GM12878 (cell line): ENCODE data around the gene SOSTDC1. TPM values are rescaled to one million over a fixed set of nuclear protein-coding genes. Genes with fewer than 3 reads are reported as not detected.

Experiments used
- ATAC-seq: fragments of 200-7000 bp; cut with Tn5 transposase; 3 replicates; pipeline ENCODE4 v1.9.1; 2020; ENCODE audit warnings: mild to moderate bottlenecking, moderate library complexity
- BruUV-seq: library from RNA; stranded (reverse); fragments of 400-500 nt; replicated peaks from 2 replicates; lab custom pipeline; 2021; lab: Mats Ljungman, UMichigan
- CTCF ChIA-PET: fragments of 300-600 bp; sonication (Branson Sonifier 250); formaldehyde crosslinking; extraction: SDS; loops from one replicate; lab custom pipeline; 2021; ENCODE audit warnings: inconsistent platforms; lab: Yijun Ruan, JAX
- POLR2A ChIA-PET: fragments of 350-600 bp; formaldehyde crosslinking; extraction: SDS; loops from one replicate; lab custom pipeline; 2021; ENCODE audit warnings: inconsistent platforms; lab: Charles Lee
- RAD21 ChIA-PET: fragments of 300-600 bp; sonication (Branson Sonifier 250); formaldehyde crosslinking; loops from one replicate; lab custom pipeline; 2023; ENCODE audit warnings: antibody characterized with exemption; ENCODE audit not compliant: unreplicated experiment; lab: Charles Lee
- SMC1A ChIA-PET: fragments of 300-600 bp; sonication (Branson Sonifier 250); formaldehyde crosslinking; loops from one replicate; lab custom pipeline; 2023; ENCODE audit not compliant: unreplicated experiment, uncharacterized antibody; lab: Charles Lee
- DNase-seq: peaks from one replicate; pipeline ENCODE4 v3.0.0-alpha.2; 2011; ENCODE audit warnings: low read depth, low spot score
- FAIRE-seq: peaks from 3 replicates; lab custom pipeline; 2011; peaks lifted over from hg19 to GRCh38; lab: Jason Lieb, UNC
- H2AFZ ChIP-seq: 2 replicates; pipeline ENCODE4 v1.6.0; 2011; ENCODE audit warnings: low read depth, low read length, control low read depth; ENCODE audit not compliant: control insufficient read depth
- H3K27ac ChIP-seq: 2 replicates; pipeline ENCODE4 v1.5.1; 2011; ENCODE audit warnings: control low read depth; ENCODE audit not compliant: control insufficient read depth, insufficient read depth
- H3K27me3 ChIP-seq, 2 experiments: replicated peaks in 1 of 2; 2 replicates each; pipeline versions ENCODE4 v1.6.0 to v1.6.1; 2011; ENCODE audit warnings: low read length in 1 of 2; ENCODE audit not compliant: control insufficient read depth in 2 of 2, insufficient read depth in 2 of 2
- H3K36me3 ChIP-seq, 2 experiments: 2 replicates each; pipeline ENCODE4 v1.5.1; 2011; ENCODE audit warnings: low read length in 1 of 2; ENCODE audit not compliant: control insufficient read depth in 2 of 2, insufficient read depth in 2 of 2
- H3K4me1 ChIP-seq: 2 replicates; pipeline ENCODE4 v1.6.1; 2011; ENCODE audit warnings: mild to moderate bottlenecking, low read length, moderate library complexity, mixed read lengths; ENCODE audit not compliant: control insufficient read depth, insufficient read depth
- H3K4me2 ChIP-seq: 2 replicates; pipeline ENCODE4 v1.6.0; 2011; ENCODE audit warnings: control low read depth; ENCODE audit not compliant: control insufficient read depth, insufficient read depth
- H3K4me3 ChIP-seq: fragments of 200-600 bp; sonication (generic); 2 replicates; pipeline ENCODE4 v1.5.1; 2016
- H3K79me2 ChIP-seq: 2 replicates; pipeline ENCODE4 v1.6.0; 2011; ENCODE audit warnings: low read length; ENCODE audit not compliant: control insufficient read depth, insufficient read depth
- H3K9ac ChIP-seq: 2 replicates; pipeline ENCODE4 v1.8.0; 2011; ENCODE audit warnings: low read length, control low read depth, mixed read lengths; ENCODE audit not compliant: control insufficient read depth, insufficient read depth
- H3K9me3 ChIP-seq: replicated peaks from 3 replicates; pipeline ENCODE4 v1.5.1; 2011; ENCODE audit warnings: mild to moderate bottlenecking, low read length; ENCODE audit not compliant: control insufficient read depth, insufficient read depth
- H4K20me1 ChIP-seq: 2 replicates; pipeline ENCODE4 v1.6.0; 2011; ENCODE audit not compliant: control insufficient read depth, insufficient read depth
- EGR1 ChIP-seq, 2 experiments: IDR thresholded peaks; 1 replicate in 1 of 2; 2 replicates in 1 of 2; pipeline ENCODE4 v1.6.1; 2011 to 2012; ENCODE audit warnings: low read depth in 2 of 2, low read length in 2 of 2, borderline replicate concordance in 1 of 2, mild to moderate bottlenecking in 1 of 2, moderate library complexity in 1 of 2
- FOXM1 ChIP-seq: IDR thresholded peaks from 2 replicates; pipeline ENCODE4 v1.6.1; 2012; ENCODE audit warnings: low read depth, mild to moderate bottlenecking, inconsistent platforms, low read length, moderate library complexity
- HDAC6 ChIP-seq: fragments of 200-600 bp; sonication (generic); IDR thresholded peaks from one replicate; pipeline ENCODE4 v1.8.0; 2017; ENCODE audit warnings: antibody characterized with exemption; ENCODE audit not compliant: unreplicated experiment
- ZNF274 ChIP-seq: IDR thresholded peaks from one replicate; pipeline ENCODE4 v1.8.0; 2011; ENCODE audit not compliant: insufficient read length, insufficient read depth
- WGBS: methylation state at CpG from one replicate; pipeline ENCODE4 v1.1.6; 2016; ENCODE audit warnings: low lambda C conversion rate; ENCODE audit not compliant: insufficient replicate concordance, insufficient coverage; ENCODE audit errors: missing lambda C conversion rate; 5-methylcytosine and 5-hydroxymethylcytosine counted together
- in situ Hi-C: fragments of 300-500 bp; cut with MboI; formaldehyde crosslinking; loops from 9 replicates; pipeline ENCODE4 v1.14.3; 2018; ENCODE audit warnings: mixed read lengths
- intact Hi-C: fragments of 100-400 bp; cut with micrococcal nuclease; formaldehyde crosslinking; loops from one replicate; pipeline ENCODE4 v1.14.2; 2022; ENCODE audit not compliant: unreplicated experiment
- polyA plus RNA-seq, 11 experiments: library from polyadenylated mRNA; depleted of rRNA in 4 of 11; unstranded in 6 of 11; stranded (reverse) in 5 of 11; fragments of >200 nt; fragmentation: Nextera tagmentation in 4 of 11; fragmentation: Illumina TruSeq in 1 of 11; extraction: Ambion mirVana in 4 of 11; extraction: Trizol in 1 of 11; gene quantifications; 1 replicate in 1 of 11; 2 replicates in 10 of 11; pipeline versions ENCODE4 v1.2.1 to v1.2.3, GENCODE V29; 2011 to 2016; ENCODE audit warnings: inconsistent platforms in 2 of 11, missing spikeins in 2 of 11, low read depth in 1 of 11
- total RNA-seq, 4 experiments: library from RNA; depleted of rRNA in 3 of 4; stranded (reverse); fragments of >200 nt in 3 of 4; fragmentation: Illumina TruSeq in 1 of 4; extraction: Trizol in 1 of 4; gene quantifications; 2 replicates each; pipeline versions ENCODE4 v1.2.1 to v1.2.3, GENCODE V29; 2013 to 2021
- TF ChIP-seq, protein P1 (sequence below): fragments of 450-650 bp; formaldehyde crosslinking; IDR thresholded peaks from 2 replicates; pipeline ENCODE4 v1.5.0; 2022; ENCODE audit warnings: mild to moderate bottlenecking, missing genetic modification characterization
- TF ChIP-seq, protein P2 (sequence below): fragments of 450-650 bp; conservative IDR thresholded peaks from 2 replicates; pipeline ENCODE4 v1.6.1; 2017; ENCODE audit warnings: mild to moderate bottlenecking, moderate library complexity

Gene SOSTDC1
- total and polyA plus RNA-seq, 10 of the 15 experiments (the other 5 are each of a cell fraction or from before 2014, with no cell fraction given): not detected

GRCh38 chr7:16430133-16430532 lies 35.4 kb downstream of the SOSTDC1 start:
- in situ Hi-C loops: no loop called here
- RAD21 ChIA-PET: no interaction called here
- H4K20me1 ChIP-seq: no peaks in the 10 kb centered on the region

More at GRCh38 chr7:16430133-16430532, 35.4 kb downstream of the SOSTDC1 start:
- Histone ChIP-seq H3K4me2 (no peak overlapping the region), H3K9ac (no peak overlapping the region), H3K4me3 (no peak overlapping the region), H2AFZ (no peak overlapping the region), H3K27ac (no peak overlapping the region), H3K36me3 (no peaks in the 10 kb centered on the region), H3K4me1 (no peaks in the 10 kb centered on the region), H3K79me2 (no peaks in the 10 kb centered on the region), H3K9me3 (no peaks in the 10 kb centered on the region), H3K27me3 (no peaks in the 10 kb centered on the region)
- ChIA-PET POLR2A (no interaction called here), SMC1A (no interaction called here), CTCF (interaction anchor here (1.0 kb wide), 1 partner anchor 135 kb away, joined by 3 read pairs; no protein-coding TSS in a partner anchor)
- no peak for TF ChIP-seq HDAC6
- no peak for TF ChIP-seq ZNF274
- TF ChIP-seq, protein P1, sequence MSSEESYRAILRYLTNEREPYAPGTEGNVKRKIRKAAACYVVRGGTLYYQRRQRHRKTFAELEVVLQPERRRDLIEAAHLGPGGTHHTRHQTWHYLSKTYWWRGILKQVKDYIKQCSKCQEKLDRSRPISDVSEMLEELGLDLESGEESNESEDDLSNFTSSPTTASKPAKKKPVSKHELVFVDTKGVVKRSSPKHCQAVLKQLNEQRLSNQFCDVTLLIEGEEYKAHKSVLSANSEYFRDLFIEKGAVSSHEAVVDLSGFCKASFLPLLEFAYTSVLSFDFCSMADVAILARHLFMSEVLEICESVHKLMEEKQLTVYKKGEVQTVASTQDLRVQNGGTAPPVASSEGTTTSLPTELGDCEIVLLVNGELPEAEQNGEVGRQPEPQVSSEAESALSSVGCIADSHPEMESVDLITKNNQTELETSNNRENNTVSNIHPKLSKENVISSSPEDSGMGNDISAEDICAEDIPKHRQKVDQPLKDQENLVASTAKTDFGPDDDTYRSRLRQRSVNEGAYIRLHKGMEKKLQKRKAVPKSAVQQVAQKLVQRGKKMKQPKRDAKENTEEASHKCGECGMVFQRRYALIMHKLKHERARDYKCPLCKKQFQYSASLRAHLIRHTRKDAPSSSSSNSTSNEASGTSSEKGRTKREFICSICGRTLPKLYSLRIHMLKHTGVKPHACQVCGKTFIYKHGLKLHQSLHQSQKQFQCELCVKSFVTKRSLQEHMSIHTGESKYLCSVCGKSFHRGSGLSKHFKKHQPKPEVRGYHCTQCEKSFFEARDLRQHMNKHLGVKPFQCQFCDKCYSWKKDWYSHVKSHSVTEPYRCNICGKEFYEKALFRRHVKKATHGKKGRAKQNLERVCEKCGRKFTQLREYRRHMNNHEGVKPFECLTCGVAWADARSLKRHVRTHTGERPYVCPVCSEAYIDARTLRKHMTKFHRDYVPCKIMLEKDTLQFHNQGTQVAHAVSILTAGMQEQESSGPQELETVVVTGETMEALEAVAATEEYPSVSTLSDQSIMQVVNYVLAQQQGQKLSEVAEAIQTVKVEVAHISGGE (CRISPR knock-in tag): no peak
- TF ChIP-seq, protein P2, sequence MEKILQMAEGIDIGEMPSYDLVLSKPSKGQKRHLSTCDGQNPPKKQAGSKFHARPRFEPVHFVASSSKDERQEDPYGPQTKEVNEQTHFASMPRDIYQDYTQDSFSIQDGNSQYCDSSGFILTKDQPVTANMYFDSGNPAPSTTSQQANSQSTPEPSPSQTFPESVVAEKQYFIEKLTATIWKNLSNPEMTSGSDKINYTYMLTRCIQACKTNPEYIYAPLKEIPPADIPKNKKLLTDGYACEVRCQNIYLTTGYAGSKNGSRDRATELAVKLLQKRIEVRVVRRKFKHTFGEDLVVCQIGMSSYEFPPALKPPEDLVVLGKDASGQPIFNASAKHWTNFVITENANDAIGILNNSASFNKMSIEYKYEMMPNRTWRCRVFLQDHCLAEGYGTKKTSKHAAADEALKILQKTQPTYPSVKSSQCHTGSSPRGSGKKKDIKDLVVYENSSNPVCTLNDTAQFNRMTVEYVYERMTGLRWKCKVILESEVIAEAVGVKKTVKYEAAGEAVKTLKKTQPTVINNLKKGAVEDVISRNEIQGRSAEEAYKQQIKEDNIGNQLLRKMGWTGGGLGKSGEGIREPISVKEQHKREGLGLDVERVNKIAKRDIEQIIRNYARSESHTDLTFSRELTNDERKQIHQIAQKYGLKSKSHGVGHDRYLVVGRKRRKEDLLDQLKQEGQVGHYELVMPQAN: no peak
- TF ChIP-seq EGR1 (IDR thresholded peaks at IDR 0.05; ENCODE audit: borderline replicate concordance in 1 of 2, low read depth in 2 of 2, low read length in 2 of 2): no peak
- no peak for TF ChIP-seq FOXM1
- intact Hi-C loops: no loop called here
- 0% methylated on average over 3 of the region's 3 CpGs for WGBS
- ATAC-seq (no peak), DNase-seq (no peak), FAIRE-seq (no peak)
- no TSS peak for BruUV-seq
